NCI-H1930 (cell line): ENCODE measurements around the gene KCNK15.
A peak's percentile ranks its signal among the peaks of the same experiment; 100 is the strongest.

Experiments used
- DNase-seq, 2 experiments: peaks; one replicate each; lab custom pipeline; 2025; lab: John Stamatoyannopoulos, UW

KCNK15 gene

GRCh38 chr20:44736170-44737021 lies 9.3 kb upstream of the KCNK15 start:
- DNase-seq: peak; percentile 76 to 77

- DNase-seq: no peak
Observed at GRCh38 chr20:44737116-44737515, 8.5 kb upstream of the KCNK15 start.

- peak; percentile 88 to 90 for DNase-seq
Observed at GRCh38 chr20:44738813-44739477, 6.7 kb upstream of the KCNK15 start.

- no peak for DNase-seq
Observed at GRCh38 chr20:44739942-44740341, 5.7 kb upstream of the KCNK15 start.

DNA sequence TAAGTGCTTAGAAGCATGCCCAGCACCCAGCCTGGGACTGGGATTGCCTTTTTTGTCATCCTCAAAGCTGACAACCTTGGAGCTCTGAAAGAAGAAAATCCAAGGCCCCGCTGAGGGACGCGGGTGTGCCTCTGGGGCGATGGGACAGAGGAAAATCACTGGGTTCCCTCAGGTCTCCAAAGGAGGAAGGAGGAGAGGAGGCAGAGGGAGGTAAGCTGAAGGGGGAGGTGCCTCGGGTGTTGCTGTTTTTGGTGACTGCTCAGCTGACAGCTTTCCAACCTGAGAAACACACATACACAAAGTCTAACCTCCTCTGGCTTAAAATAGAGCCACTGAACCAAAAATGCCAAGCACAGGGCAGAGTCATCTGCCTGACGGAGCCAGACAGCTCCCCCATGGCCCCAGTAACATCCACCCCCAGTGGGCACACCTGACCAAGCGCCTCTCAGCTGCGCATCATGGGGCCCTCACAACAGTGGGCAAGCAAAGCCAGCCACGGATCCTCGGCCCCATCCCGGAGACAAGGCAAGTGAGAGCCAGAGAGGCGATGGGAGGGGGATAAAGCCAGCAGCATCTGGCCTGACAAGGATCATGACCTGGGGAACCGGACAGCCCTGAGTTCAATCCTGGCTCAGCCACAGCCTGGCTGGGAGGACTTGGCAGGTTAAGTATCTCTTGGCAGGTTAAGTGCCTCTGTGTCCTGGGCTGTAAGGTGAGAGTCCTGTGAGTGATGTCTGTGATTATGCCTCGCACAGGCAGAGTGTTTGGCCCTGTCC lies 3.2 kb upstream of the KCNK15 start:
- no peak for DNase-seq

GRCh38 chr20:44743080-44743701 lies 2.5 kb upstream of the KCNK15 start:
- DNase-seq: no peak

- no peak for DNase-seq
Observed at GRCh38 chr20:44743916-44744655, 1.6 kb upstream of the KCNK15 start.

- no peak for DNase-seq
Observed at GRCh38 chr20:44745122-44745597, 505 bp upstream of the KCNK15 start.

GRCh38 chr20:44746367-44747165 lies 901 bp downstream of the KCNK15 start:
- no peak for DNase-seq

GRCh38 chr20:44747166-44748004 lies 1.7 kb downstream of the KCNK15 start:
- peak; percentile 74 to 83 for DNase-seq

- DNase-seq: no peak
Observed at GRCh38 chr20:44748005-44748370, 2.3 kb downstream of the KCNK15 start.

GRCh38 chr20:44750081-44750805 lies 4.6 kb downstream of the KCNK15 start:
- DNase-seq: no peak

DNA sequence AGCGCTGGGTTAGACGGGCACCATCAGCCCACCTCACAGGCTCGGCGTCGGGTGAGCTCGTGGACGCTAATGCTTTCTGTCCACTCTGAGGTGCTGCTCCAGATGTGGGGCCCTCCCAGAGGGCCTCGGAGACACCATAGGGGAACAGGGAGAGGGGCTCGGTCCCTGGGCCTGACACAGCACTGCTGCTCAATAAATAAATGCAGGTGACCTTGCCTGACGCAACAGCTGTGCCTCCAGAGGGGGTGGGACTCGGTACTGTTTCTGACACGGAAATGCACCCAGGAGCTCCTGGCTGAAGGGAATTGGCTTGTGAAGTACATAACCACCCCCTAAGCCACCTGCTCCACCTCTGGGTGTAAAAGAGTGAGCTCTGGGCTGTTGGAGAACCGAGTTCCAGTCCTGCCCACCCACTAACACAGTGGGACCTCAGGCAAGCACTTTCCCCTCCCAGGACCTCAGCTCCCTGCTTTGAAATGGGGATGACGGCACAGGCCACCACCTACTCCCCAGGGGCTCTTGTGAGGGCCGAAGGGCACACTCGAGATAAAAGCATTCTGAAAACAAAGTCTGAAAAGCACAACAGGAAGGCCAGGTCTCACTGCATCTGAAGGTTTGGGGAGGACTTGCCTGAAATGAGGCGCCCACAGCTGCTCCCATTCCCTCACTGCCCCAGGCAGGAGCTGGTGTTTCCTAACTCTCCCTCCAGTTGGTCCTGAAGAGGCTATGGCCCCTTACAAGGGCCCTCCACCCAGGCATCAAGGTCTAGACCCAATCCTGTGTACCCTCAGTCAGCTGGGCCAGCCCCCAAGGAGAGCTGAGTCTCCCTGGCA lies 6.7 kb downstream of the KCNK15 start:
- no peak for DNase-seq

GRCh38 chr20:44754554-44754953 lies 8.9 kb downstream of the KCNK15 start:
- no peak for DNase-seq

- no peak for DNase-seq
Observed at GRCh38 chr20:44756011-44756688, 10.5 kb downstream of the KCNK15 start.

GRCh38 chr20:44756956-44757355 lies 11.3 kb downstream of the KCNK15 start:
- DNase-seq: no peak
